SU-DHL-6 (cell line): ENCODE measurements around the gene CCSER2.

ENCODE experiments used
- CTCF ChIP-seq: fragments of 200-600 bp; sonication (generic); IDR thresholded peaks from one replicate; pipeline ENCODE4 v1.5.1; 2017; ENCODE audit warnings: antibody characterized with exemption, mild to moderate bottlenecking, low read length, moderate library complexity; ENCODE audit not compliant: insufficient read depth, poor library complexity, severe bottlenecking
- EZH2phosphoT487 ChIP-seq: fragments of 200-600 bp; sonication (generic), shearing (Covaris generic); conservative IDR thresholded peaks from 2 replicates; pipeline ENCODE4 v1.6.1; 2018; ENCODE audit warnings: mild to moderate bottlenecking, antibody characterized with exemption, low read length, moderate library complexity, mixed read lengths

- TF ChIP-seq CTCF (no peak), EZH2phosphoT487 (no peak)
Measured at GRCh38 chr10:84404783-84405182, 76.4 kb downstream of the CCSER2 start.
